Measurements from ENCODE around the gene S1PR4. TPM values are rescaled to one million over a fixed set of nuclear protein-coding genes. Genes with fewer than 3 reads are reported as not detected.

Gene S1PR4
- total and polyA plus RNA-seq, 9 of the 15 experiments (the other 6 are each of a cell fraction or from before 2014, with no cell fraction given) = 0.27 TPM; not detected in 8

DNA sequence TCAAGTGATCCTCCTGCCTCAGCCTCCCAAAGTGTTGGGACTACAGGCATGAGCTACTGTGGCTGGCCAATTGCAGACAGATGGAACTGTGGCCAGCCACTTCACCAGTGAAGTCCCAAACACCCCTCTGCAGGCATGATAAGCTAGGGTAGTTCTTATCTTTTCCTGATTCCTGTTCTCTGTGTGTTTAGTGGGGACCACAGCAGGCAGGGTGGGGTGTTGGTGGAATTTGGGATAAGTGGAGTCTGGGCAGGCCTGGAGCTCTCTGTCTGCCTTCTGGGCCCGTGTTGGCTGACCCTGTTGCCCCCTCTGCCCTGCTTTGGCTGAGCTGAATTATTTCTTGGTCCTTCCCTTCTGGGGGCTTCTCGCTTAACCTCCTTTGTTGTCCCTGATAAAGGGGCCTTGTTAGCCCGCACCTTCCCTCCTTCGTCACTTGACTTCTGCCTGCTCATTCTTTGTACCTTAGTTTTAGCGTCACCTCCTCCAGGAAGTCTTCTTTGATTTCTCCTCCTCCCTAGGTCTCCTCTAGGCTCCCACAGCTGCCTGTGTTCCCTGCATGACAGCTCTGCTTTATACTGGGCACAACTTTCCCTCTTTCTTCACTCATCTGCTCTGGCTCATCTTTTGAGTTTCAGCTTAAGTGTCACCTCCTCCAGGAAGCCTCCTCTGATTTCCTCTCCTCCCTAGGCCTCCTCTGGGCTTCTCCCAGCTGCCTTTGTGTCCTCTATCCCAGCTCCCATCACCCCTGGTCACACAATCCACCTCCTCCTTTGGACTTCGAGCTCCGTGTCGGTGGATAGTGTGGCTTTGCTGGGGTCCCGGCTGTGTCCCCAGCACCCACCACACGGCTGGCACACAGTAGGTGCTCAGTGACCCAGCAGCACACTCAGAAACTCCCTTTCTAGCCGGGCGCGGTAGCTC is 5.4 kb downstream of the S1PR4 start (continued):
- TF ChIP-seq FOXM1 (IDR thresholded peaks at IDR 0.05; ENCODE audit: low read depth) (peak; percentile 82), FOXM1 (CRISPR knock-in tag; IDR thresholded peaks at IDR 0.05; ENCODE audit: low read depth) (no peak), NFIC (IDR thresholded peaks at IDR 0.05) (peak; percentile 35), ESRRA (IDR thresholded peaks at IDR 0.05; ENCODE audit: borderline replicate concordance, low read depth) (peak; percentile 75), HDAC1 (IDR thresholded peaks at IDR 0.05) (peak; percentile 92 to 99), GTF2A2 (tag; IDR thresholded peaks at IDR 0.05) (peak; percentile 67; the same call in 1 of the 2 replicates), TEAD2 (tag; IDR thresholded peaks at IDR 0.05) (no peak), E2F4 (CRISPR knock-in tag; IDR thresholded peaks at IDR 0.05; ENCODE audit: low read depth) (no peak), BRD9 (IDR thresholded peaks at IDR 0.05; ENCODE audit: low read depth, partially characterized antibody) (peak; percentile 58), RFX5 (IDR thresholded peaks at IDR 0.05; ENCODE audit: low read depth, low read length) (no peak), CBFA2T2 (conservative IDR thresholded peaks at IDR 0.05) (peak; percentile 82), NKRF (IDR thresholded peaks at IDR 0.05; ENCODE audit: borderline replicate concordance) (peak; percentile 61; the same call in 1 of the 2 replicates), PHF21A (IDR thresholded peaks at IDR 0.05; ENCODE audit: borderline replicate concordance, low read depth) (no peak), NFYB (IDR thresholded peaks at IDR 0.05; ENCODE audit: extremely low read depth, insufficient read length) (no peak), TAL1 (IDR thresholded peaks at IDR 0.05) (peak; percentile 74), PBX2 (CRISPR knock-in tag; IDR thresholded peaks at IDR 0.05; ENCODE audit: low read depth) (no peak), PBX2 (tag; conservative IDR thresholded peaks at IDR 0.05; ENCODE audit: low read depth) (no peak), SMARCE1 (IDR thresholded peaks at IDR 0.05) (peak; percentile 68)

Data from K562 (cell line).